Measurements from ENCODE around the gene ENAH.

Gene ENAH

DNA sequence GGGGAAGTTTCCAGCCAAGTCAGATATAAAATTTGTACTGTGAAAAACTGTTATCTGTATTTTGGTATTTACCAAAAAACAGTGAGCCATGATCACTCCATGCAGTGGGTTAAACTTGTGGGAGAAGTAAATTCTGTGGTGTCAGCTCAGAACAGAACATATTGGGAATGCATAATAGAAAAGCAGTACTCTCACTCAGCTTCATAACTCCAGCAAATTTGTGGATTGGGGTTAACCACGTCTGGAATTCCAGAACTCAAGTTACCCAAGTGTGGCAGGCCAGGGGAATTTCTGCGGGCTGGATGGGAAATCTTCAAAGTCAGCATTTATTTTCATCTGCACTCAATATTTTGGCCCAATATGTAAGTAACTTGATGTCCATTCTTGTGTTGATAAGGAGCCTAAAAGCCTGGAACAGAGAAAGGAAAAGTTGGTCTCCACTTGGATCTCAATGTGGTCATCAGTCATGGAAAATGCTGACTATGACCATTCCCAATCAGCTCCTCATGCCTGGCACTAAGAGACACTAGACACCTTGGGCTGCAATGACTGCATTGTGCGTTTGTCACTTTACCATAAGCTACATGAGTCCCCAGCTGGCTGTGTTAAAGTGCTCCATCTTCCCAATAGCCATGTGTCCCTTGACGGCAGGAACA is 39.1 kb upstream of the ENAH start:
- H3K4me3 ChIP-seq (ENCODE audit: low read length) = no peak overlapping the region
- H3K4me1 ChIP-seq (ENCODE audit: control insufficient read depth, insufficient read depth, low read length) = peaks cover 32% of the 10 kb centered on the region
- H3K9me3 ChIP-seq (ENCODE audit: control insufficient read depth, low read length) = no peaks in the 10 kb centered on the region
- no peak overlapping the region for H3K9ac ChIP-seq (ENCODE audit: low read length)
- H3K27me3 ChIP-seq (ENCODE audit: control insufficient read depth, insufficient read depth, low read length) = no peaks in the 10 kb centered on the region
- H3K36me3 ChIP-seq (ENCODE audit: control insufficient read depth, insufficient read depth, low read length) = no peaks in the 10 kb centered on the region

DNA sequence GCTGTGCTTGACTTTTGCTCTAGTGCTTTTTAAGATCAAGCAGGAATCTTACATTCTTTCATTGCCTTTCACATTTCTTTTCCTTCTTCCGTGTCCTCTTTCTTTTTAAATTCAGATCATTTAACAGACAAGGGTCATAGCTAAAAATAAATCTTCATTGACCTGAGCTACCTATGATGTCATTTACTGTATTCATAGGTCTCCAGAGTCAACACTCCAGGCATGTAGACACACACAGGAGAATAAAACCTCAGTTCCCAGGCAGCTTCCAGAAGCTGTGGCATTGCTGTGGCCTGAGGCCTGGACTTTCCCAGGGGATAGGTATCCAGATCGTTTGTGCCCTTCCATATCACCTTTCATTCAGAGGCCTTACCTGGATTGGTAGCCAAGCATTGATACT is 38.5 kb upstream of the ENAH start:
- Histone ChIP-seq H3K27me3 (ENCODE audit: control insufficient read depth, insufficient read depth, low read length) (no peaks in the 10 kb centered on the region), H3K9me3 (ENCODE audit: control insufficient read depth, low read length) (no peaks in the 10 kb centered on the region), H3K4me1 (ENCODE audit: control insufficient read depth, insufficient read depth, low read length) (peaks cover 32% of the 10 kb centered on the region), H3K9ac (ENCODE audit: low read length) (no peak overlapping the region), H3K4me3 (ENCODE audit: low read length) (no peak overlapping the region), H3K36me3 (ENCODE audit: control insufficient read depth, insufficient read depth, low read length) (no peaks in the 10 kb centered on the region)

DNA sequence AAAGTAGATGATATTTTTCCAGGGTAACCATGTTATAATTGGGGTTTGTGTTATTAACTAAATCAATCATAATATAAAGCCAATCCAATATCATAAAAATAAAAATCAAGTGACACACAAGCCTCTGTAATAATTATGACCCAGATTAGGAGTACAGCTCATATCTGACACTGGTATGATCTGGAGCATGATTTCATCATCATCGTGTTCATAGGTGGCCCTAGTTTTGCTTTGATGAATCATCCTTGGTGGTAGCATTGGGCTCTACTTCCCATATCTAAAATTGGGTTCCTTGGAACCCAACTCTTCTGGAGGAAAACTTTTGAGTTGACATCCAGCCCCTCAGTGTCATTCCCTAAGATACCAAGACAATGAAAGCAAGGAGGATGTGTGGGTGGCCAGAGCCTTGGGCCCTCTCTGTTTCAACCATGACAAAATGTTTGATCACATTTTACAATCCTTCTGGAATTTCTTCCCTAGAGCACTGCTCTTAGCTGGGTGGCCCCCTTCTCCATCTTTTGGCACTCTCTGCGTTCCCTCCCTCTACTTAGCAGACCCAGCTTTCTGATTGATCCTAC is 37.0 kb upstream of the ENAH start:
- Histone ChIP-seq H3K4me3 (ENCODE audit: low read length) (no peak overlapping the region), H3K4me1 (ENCODE audit: control insufficient read depth, insufficient read depth, low read length) (peaks cover 31% of the 10 kb centered on the region), H3K36me3 (ENCODE audit: control insufficient read depth, insufficient read depth, low read length) (no peaks in the 10 kb centered on the region), H3K9me3 (ENCODE audit: control insufficient read depth, low read length) (no peaks in the 10 kb centered on the region), H3K27me3 (ENCODE audit: control insufficient read depth, insufficient read depth, low read length) (no peaks in the 10 kb centered on the region), H3K9ac (ENCODE audit: low read length) (no peak overlapping the region)

DNA sequence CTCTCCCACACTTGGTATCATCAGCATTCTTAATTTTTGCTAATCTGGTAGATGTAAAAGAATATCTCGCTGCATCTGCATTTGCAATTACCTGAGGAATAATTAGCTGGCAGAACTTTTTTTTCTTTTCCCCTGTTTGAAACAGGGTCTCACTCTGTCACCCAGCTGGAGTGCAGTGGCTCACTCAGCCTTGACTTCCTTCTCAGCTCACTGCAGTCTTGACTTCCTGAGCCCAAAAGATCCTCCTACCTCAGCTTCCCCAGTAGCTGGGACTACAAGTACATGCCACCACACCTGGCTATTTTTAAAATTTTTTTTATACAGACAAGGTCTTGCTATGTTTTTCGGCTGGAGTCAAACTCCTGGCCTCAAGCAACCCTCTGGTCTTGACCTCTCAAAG is 35.4 kb upstream of the ENAH start:
- Histone ChIP-seq H3K9me3 (ENCODE audit: control insufficient read depth, low read length) (no peaks in the 10 kb centered on the region), H3K4me3 (ENCODE audit: low read length) (no peak overlapping the region), H3K27me3 (ENCODE audit: control insufficient read depth, insufficient read depth, low read length) (no peaks in the 10 kb centered on the region), H3K9ac (ENCODE audit: low read length) (no peak overlapping the region), H3K36me3 (ENCODE audit: control insufficient read depth, insufficient read depth, low read length) (no peaks in the 10 kb centered on the region), H3K4me1 (ENCODE audit: control insufficient read depth, insufficient read depth, low read length) (peaks cover 16% of the 10 kb centered on the region)

DNA sequence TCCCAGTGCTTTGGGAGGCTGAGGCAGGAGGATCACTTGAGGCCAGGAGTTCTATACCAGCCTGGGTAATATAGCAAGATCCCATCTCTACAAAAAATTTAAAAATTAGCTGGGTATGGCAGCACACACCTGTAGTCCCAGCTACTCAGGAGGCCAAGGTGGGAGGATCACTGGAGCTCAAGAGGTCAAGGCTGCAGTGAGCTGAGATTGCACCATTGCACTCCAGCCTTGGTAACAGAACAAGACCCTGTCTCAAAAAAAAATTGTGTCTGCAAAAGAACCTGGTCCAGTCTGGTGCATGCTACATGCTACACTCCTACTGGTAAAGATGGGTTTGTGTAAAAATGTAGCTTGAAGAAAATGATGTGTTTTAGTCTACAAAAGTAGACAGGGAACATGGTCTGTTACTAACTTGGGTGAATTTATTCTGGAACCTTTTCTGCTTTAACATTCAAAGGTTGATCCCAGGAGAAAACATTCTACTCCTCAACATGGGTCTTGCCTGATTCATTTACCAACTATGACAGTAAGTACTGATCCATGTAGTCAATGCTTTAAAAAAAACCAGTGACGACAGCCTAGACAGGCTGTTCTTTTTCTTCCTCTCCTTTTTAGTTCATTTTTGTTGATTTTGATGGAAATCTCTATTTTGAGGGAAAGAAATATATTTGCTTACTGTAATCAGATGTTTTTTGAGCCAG is 32.7 kb upstream of the ENAH start:
- Histone ChIP-seq H3K9me3 (ENCODE audit: control insufficient read depth, low read length) (no peaks in the 10 kb centered on the region), H3K9ac (ENCODE audit: low read length) (no peak overlapping the region), H3K4me3 (ENCODE audit: low read length) (no peak overlapping the region), H3K36me3 (ENCODE audit: control insufficient read depth, insufficient read depth, low read length) (no peaks in the 10 kb centered on the region), H3K27me3 (ENCODE audit: control insufficient read depth, insufficient read depth, low read length) (no peaks in the 10 kb centered on the region), H3K4me1 (ENCODE audit: control insufficient read depth, insufficient read depth, low read length) (no peaks in the 10 kb centered on the region)

DNA sequence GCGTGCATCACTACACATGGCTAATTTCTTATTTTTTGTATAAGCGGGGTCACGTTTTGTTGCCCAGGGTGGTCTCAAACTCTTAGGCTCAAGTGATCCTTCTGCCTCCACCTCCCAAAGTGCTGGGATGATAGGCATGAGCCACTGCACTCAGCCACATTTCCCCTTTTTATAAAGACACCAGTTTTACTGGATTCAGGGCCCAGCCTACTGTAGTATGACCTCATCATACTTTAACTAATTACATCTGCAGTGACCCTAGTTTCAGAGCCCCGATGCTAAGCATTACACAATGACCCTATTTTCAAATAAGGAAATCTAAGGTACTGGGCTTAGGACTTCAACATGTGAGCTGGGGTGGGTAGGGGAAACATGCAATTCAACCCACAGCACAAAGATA is 31.8 kb upstream of the ENAH start:
- no peaks in the 10 kb centered on the region for H3K27me3 ChIP-seq (ENCODE audit: control insufficient read depth, insufficient read depth, low read length)

DNA sequence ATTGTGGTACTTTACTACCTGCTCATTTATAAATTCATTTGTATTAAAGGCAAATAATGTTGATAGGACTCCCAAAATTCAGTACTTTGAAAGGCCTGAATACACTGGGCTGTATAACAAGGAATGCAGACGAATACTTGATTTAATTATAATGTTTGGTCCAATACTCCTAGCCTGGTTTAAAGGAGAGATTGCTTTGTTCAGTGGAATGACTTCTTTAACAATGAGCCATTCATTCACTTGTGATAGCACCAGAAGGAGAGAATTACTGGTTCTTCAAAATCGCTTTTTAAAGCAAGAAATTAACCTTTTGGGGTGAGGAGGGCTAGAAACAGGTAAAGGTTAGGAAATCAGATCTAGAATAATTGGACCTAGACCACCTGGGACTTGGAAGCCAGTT is 28.3 kb upstream of the ENAH start:
- Histone ChIP-seq H3K9me3 (ENCODE audit: control insufficient read depth, low read length) (no peaks in the 10 kb centered on the region), H3K9ac (ENCODE audit: low read length) (no peak overlapping the region), H3K36me3 (ENCODE audit: control insufficient read depth, insufficient read depth, low read length) (no peaks in the 10 kb centered on the region), H3K27me3 (ENCODE audit: control insufficient read depth, insufficient read depth, low read length) (no peaks in the 10 kb centered on the region), H3K4me1 (ENCODE audit: control insufficient read depth, insufficient read depth, low read length) (no peaks in the 10 kb centered on the region), H3K4me3 (ENCODE audit: low read length) (no peak overlapping the region)

More for the DNA sequence above, 31.8 kb upstream of the ENAH start:
- Histone ChIP-seq H3K4me3 (ENCODE audit: low read length) (no peak overlapping the region), H3K9ac (ENCODE audit: low read length) (no peak overlapping the region), H3K36me3 (ENCODE audit: control insufficient read depth, insufficient read depth, low read length) (no peaks in the 10 kb centered on the region), H3K4me1 (ENCODE audit: control insufficient read depth, insufficient read depth, low read length) (no peaks in the 10 kb centered on the region), H3K9me3 (ENCODE audit: control insufficient read depth, low read length) (no peaks in the 10 kb centered on the region)

DNA sequence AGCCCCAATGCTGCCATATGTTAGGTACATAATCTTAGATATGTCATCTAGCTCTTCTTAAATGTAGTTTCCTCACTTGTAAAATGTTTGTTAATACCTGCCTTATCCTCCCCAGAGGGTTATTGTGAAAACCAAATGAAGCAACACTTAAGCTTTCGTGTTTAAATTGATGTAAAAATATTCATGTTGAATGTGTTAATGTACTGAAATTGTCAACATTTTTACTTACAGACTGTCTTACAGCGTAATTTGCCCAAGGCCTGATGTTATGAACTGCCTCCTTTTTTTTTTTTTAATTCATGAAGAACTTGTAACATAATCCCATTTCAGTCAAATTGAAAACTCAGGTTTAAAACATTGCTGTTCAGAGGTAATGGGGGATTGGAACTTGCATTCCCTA is 25.6 kb upstream of the ENAH start:
- no peaks in the 10 kb centered on the region for H3K9me3 ChIP-seq (ENCODE audit: control insufficient read depth, low read length)
- H3K4me1 ChIP-seq (ENCODE audit: control insufficient read depth, insufficient read depth, low read length) = no peaks in the 10 kb centered on the region
- H3K27me3 ChIP-seq (ENCODE audit: control insufficient read depth, insufficient read depth, low read length) = no peaks in the 10 kb centered on the region
- H3K4me3 ChIP-seq (ENCODE audit: low read length) = no peak overlapping the region
- no peak overlapping the region for H3K9ac ChIP-seq (ENCODE audit: low read length)
- no peaks in the 10 kb centered on the region for H3K36me3 ChIP-seq (ENCODE audit: control insufficient read depth, insufficient read depth, low read length)

DNA sequence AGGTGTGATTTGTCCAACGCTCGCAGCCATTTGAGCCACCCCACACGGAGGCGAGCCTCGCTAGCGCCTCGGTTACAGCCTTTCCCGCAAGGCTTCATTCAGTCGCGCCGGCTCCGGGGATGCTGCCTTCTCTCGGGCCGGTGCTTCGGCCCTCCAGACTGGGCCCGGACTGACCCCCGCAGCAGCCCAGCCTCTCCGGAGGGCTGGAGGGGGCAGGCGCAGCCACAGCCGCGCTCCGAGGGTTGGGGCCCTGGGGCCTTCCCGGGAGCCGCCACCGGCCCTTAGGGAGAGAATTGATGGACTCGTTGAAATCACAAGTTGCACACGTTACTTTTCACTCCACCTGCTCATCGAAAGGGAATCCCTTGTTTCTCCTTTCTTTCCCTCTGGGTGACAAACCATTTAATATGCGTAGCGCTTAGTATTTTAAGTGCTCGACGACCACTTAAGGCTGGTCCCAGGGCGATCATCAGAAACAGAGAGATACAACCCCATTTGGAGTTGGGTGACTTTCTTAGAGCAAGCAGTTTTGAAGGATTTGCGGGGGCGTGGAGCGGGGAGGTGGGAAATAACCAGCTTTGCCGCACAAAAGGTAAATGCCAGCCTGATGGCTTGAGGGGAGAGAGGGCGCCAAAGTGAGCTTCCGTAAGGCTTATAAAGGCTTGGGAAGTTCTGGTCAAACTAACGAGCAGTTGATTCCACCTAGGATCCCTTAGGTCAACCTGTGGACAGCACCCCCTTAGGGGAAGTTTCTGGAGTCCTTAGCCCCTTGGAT is 24.6 kb upstream of the ENAH start:
- H3K9ac ChIP-seq (ENCODE audit: low read length) = no peak overlapping the region
- H3K4me1 ChIP-seq (ENCODE audit: control insufficient read depth, insufficient read depth, low read length) = no peaks in the 10 kb centered on the region
- no peaks in the 10 kb centered on the region for H3K36me3 ChIP-seq (ENCODE audit: control insufficient read depth, insufficient read depth, low read length)
- H3K27me3 ChIP-seq (ENCODE audit: control insufficient read depth, insufficient read depth, low read length) = no peaks in the 10 kb centered on the region
- H3K9me3 ChIP-seq (ENCODE audit: control insufficient read depth, low read length) = no peaks in the 10 kb centered on the region
- H3K4me3 ChIP-seq (ENCODE audit: low read length) = no peak overlapping the region

DNA sequence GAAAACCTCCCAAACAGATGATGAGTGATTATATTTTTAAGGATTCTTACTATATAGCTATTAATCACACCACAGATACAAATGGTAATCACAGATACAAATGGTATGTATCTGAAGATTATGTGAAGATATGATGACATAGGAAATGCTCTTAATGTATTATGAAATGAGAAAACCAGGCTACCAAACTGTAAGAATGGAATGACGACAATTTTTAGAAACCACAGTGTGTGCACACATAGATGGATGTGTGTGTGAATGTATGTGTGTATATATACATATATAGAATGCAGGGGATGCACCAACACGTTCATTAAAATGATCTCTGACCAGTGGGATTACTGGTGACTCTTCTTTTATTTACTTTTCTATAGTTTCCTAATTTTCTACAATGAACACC is 21.5 kb upstream of the ENAH start:
- H3K36me3 ChIP-seq (ENCODE audit: control insufficient read depth, insufficient read depth, low read length) = no peaks in the 10 kb centered on the region
- H3K9ac ChIP-seq (ENCODE audit: low read length) = no peak overlapping the region
- H3K4me1 ChIP-seq (ENCODE audit: control insufficient read depth, insufficient read depth, low read length) = no peaks in the 10 kb centered on the region

DNA sequence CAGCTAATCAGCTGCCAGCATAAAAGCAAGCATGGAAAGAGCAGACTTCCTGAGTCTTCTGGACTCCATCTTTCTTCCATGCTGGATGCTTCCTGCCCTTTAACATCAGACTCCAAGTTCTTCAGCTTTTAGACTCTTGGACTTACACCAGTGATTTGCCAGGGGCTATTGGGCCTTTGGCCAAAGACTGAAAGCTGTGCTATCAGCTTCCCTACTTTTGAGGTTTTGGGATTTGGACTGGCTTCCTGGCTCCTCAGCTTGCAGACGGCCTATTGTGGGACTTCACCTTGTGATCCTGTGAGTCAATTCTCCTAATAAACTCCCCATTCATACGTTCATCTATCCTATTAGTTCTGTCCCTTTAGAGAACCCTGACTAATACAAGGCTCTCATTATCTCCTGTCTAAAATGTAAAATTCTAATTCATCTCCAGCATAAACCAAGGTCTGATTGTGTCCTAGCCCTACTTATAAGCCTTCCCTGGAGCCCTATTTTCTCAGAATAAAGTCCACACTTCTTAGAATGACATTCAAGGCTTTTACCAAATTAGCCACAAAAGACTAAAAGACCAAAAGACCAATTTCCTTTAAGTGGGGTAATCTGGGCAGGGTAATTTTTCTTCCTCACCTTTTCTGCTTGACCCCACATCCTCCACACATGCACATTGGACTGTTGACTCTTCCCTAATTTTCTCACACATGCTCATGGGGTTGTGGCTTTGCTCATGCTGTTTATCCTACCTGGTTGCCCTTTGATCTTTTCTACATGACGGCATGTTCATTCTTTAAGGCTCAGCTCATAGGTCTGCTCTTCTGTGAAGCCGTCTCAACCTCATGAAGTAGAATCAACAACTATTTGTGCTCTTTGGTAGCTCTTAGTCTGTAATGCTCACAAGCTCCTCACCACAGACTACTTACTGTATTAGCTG is 18.1 kb upstream of the ENAH start:
- Histone ChIP-seq H3K27me3 (ENCODE audit: control insufficient read depth, insufficient read depth, low read length) (no peaks in the 10 kb centered on the region), H3K36me3 (ENCODE audit: control insufficient read depth, insufficient read depth, low read length) (no peaks in the 10 kb centered on the region), H3K9me3 (ENCODE audit: control insufficient read depth, low read length) (no peaks in the 10 kb centered on the region), H3K4me1 (ENCODE audit: control insufficient read depth, insufficient read depth, low read length) (no peaks in the 10 kb centered on the region), H3K9ac (ENCODE audit: low read length) (no peak overlapping the region), H3K4me3 (ENCODE audit: low read length) (no peak overlapping the region)

More for the DNA sequence above, 21.5 kb upstream of the ENAH start:
- no peak overlapping the region for H3K4me3 ChIP-seq (ENCODE audit: low read length)
- no peaks in the 10 kb centered on the region for H3K27me3 ChIP-seq (ENCODE audit: control insufficient read depth, insufficient read depth, low read length)
- no peaks in the 10 kb centered on the region for H3K9me3 ChIP-seq (ENCODE audit: control insufficient read depth, low read length)
